Mammary epithelial cell (primary cell): ENCODE data around the gene ANKUB1.

ENCODE experiments used
- CTCF ChIP-seq, 2 donors: IDR thresholded peaks in 1 of 2; conservative IDR thresholded peaks in 1 of 2; 2 replicates each; pipeline ENCODE4 v1.5.1; 2011 to 2012; ENCODE audit warnings: inconsistent platforms in 2 of 2, low read length in 2 of 2, mild to moderate bottlenecking in 2 of 2, control low read depth in 1 of 2, low read depth in 1 of 2; ENCODE audit not compliant: insufficient read depth in 1 of 2; ENCODE audit errors: extremely low read depth in 1 of 2
- EZH2 ChIP-seq: IDR thresholded peaks from 2 replicates; pipeline ENCODE4 v1.6.1; 2012; ENCODE audit warnings: low read length, inconsistent platforms, borderline replicate concordance

- TF ChIP-seq CTCF (conservative IDR thresholded peaks at IDR 0.05 in 1 of 2, IDR thresholded peaks at IDR 0.05 in 1 of 2; ENCODE audit: extremely low read depth in 1 of 2, insufficient read depth in 1 of 2, low read depth in 1 of 2, low read length in 2 of 2) (no peak), EZH2 (no peak)
Measured at GRCh38 chr3:149723781-149724180, 68.6 kb downstream of the ANKUB1 start.
